ENCODE data around the gene SLC22A25.

DNA sequence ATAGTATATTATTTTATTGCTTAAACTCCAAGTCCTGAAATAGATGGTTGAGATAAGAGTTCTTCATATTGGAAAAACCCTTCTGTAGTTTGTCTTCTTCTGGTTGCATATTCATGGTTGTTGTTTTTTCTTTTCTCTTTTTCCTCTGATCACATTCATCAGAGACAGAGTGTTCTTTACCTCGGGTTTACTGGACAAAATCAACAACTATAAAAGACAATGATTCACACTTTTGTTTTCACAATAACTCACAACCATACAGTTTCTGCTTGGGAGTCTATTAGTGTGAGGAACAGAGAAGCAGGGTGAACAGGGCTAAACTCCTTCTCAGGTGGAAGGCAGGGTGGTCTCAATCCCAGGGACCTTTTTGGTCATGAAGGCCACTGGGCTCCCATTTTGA, 2.6 kb upstream of the SLC22A25 start:
- TF ChIP-seq BHLHE40 (IDR thresholded peaks at IDR 0.05; ENCODE audit: borderline replicate concordance): no peak
- TF ChIP-seq SP1 (IDR thresholded peaks at IDR 0.05): no peak
- no peak for TF ChIP-seq FOXM1 (IDR thresholded peaks at IDR 0.05; ENCODE audit: borderline replicate concordance)
- TF ChIP-seq CTBP1 (IDR thresholded peaks at IDR 0.05; ENCODE audit: borderline replicate concordance): no peak

Data from HEK293T (cell line).